Stimulated activated CD8-positive, alpha-beta memory T cell treated with anti-CD3 and anti-CD28 coated beads, Interleukin-15, amount 100 ng/mL, for 4 hours (primary cell): ENCODE measurements around the gene GMDS.

Experiments used
- DNase-seq, 2 donors: peaks; one replicate each; pipeline ENCODE4 v3.0.0-alpha.2; 2020; ENCODE audit warnings: low read depth in 2 of 2

GMDS gene

GRCh38 chr6:1614448-1615150, 630.8 kb downstream of the GMDS start:
- no peak for DNase-seq

GRCh38 chr6:1613688-1614447, 631.5 kb downstream of the GMDS start:
- DNase-seq = no peak

GRCh38 chr6:1613346-1613687, 632.1 kb downstream of the GMDS start:
- no peak for DNase-seq

GRCh38 chr6:1612974-1613306, 632.5 kb downstream of the GMDS start:
- DNase-seq = no peak

GRCh38 chr6:1612299-1612973, 633.0 kb downstream of the GMDS start:
- DNase-seq = no peak

GRCh38 chr6:1611572-1612298, 633.7 kb downstream of the GMDS start:
- no peak for DNase-seq

- no peak for DNase-seq
Observed at GRCh38 chr6:1611322-1611571, 634.2 kb downstream of the GMDS start.

GRCh38 chr6:1610497-1611321, 634.7 kb downstream of the GMDS start:
- DNase-seq = no peak

- DNase-seq = no peak
Observed at GRCh38 chr6:1609648-1610496, 635.5 kb downstream of the GMDS start, which contains the start of gene FOXC1. TSS of gene FOXC1 (plus strand) at chr6:1609915. CDS start at chr6:1610446, 531 bp downstream.

GRCh38 chr6:1609041-1609647, 636.3 kb downstream of the GMDS start:
- no peak for DNase-seq

GRCh38 chr6:1608222-1609040, 637.0 kb downstream of the GMDS start:
- DNase-seq = no peak

GRCh38 chr6:1607516-1608221, 637.7 kb downstream of the GMDS start:
- no peak for DNase-seq

GRCh38 chr6:1606780-1607515, 638.5 kb downstream of the GMDS start:
- no peak for DNase-seq

- no peak for DNase-seq
Observed at GRCh38 chr6:1605893-1606779, 639.3 kb downstream of the GMDS start.

GRCh38 chr6:1605004-1605892, 640.2 kb downstream of the GMDS start:
- no peak for DNase-seq
